ENCODE measurements around the gene FHIT.

DNA sequence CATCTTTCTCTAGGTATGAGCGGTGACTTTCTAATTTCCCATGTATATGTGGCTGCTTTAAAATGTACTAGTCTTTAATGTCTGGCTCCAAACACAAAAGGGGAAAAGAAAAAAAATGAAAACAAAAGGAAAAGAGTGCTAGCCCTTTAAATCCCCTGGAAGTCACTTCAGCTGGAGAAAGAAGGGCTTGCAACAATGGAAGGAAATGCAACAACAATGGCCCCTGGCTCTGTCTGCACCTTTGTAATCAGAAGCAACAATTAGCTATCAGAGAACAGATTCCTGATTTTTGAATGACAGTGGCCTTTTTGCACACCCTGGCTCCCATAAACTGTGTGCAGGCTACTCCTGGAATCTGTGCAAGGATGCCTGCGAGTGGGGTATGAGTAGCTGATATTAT is 591.2 kb downstream of the FHIT start:
- TF ChIP-seq, protein P1, sequence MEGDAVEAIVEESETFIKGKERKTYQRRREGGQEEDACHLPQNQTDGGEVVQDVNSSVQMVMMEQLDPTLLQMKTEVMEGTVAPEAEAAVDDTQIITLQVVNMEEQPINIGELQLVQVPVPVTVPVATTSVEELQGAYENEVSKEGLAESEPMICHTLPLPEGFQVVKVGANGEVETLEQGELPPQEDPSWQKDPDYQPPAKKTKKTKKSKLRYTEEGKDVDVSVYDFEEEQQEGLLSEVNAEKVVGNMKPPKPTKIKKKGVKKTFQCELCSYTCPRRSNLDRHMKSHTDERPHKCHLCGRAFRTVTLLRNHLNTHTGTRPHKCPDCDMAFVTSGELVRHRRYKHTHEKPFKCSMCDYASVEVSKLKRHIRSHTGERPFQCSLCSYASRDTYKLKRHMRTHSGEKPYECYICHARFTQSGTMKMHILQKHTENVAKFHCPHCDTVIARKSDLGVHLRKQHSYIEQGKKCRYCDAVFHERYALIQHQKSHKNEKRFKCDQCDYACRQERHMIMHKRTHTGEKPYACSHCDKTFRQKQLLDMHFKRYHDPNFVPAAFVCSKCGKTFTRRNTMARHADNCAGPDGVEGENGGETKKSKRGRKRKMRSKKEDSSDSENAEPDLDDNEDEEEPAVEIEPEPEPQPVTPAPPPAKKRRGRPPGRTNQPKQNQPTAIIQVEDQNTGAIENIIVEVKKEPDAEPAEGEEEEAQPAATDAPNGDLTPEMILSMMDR (IDR thresholded peaks at IDR 0.05) = no peak
- no peak for TF ChIP-seq POLR2A (IDR thresholded peaks at IDR 0.05)

All from Peyer's patch (tissue), 4 donors.